GM12801 (cell line): ENCODE results near the gene INKA2.

Source experiments
- TF ChIP-seq, protein P1 (sequence below): IDR thresholded peaks from one replicate; pipeline ENCODE4 v1.5.1; 2011; ENCODE audit warnings: control low read depth; ENCODE audit not compliant: insufficient read length; ENCODE audit errors: extremely low read depth

INKA2 gene

DNA sequence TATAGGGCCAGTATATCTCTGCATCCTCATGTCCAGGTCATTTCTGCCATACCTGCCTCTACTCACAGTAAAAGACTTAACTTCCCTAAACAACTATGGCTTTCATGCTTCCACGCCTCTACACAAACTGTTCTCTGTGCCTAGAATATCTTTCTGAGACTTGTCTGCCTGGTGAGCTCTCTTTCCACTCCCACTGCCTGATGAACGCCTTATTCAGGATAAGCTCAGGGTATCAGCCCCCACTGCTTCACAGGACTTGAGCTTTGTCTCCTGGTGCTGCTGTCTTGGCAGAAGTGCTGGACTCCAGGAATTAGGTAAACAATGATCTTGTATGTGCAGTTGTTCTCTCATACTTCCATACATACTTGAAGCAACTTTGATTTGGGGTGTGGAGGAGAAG, 11.7 kb upstream of the INKA2 start:
- TF ChIP-seq, protein P1, sequence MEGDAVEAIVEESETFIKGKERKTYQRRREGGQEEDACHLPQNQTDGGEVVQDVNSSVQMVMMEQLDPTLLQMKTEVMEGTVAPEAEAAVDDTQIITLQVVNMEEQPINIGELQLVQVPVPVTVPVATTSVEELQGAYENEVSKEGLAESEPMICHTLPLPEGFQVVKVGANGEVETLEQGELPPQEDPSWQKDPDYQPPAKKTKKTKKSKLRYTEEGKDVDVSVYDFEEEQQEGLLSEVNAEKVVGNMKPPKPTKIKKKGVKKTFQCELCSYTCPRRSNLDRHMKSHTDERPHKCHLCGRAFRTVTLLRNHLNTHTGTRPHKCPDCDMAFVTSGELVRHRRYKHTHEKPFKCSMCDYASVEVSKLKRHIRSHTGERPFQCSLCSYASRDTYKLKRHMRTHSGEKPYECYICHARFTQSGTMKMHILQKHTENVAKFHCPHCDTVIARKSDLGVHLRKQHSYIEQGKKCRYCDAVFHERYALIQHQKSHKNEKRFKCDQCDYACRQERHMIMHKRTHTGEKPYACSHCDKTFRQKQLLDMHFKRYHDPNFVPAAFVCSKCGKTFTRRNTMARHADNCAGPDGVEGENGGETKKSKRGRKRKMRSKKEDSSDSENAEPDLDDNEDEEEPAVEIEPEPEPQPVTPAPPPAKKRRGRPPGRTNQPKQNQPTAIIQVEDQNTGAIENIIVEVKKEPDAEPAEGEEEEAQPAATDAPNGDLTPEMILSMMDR, result no peak

DNA sequence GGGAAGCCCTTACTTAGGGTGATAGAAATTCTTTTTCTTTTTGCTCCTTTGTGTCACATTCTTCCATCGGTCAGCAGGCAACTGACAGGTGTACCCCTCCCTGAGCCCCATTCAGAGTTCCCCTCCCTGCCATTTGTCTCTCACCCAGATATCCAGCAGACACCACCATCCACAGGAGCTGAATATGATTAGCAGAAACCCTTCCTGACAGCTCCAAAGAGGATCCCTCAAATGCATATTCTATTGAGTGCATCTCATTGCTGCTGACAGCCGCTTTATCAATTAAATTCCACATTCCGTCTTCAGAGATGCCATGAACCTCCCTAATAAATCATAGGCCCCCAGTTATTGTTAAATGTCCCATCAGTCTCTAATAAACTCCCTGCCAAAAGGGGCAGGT, 10.4 kb upstream of the INKA2 start:
- TF ChIP-seq, protein P1, result no peak

DNA sequence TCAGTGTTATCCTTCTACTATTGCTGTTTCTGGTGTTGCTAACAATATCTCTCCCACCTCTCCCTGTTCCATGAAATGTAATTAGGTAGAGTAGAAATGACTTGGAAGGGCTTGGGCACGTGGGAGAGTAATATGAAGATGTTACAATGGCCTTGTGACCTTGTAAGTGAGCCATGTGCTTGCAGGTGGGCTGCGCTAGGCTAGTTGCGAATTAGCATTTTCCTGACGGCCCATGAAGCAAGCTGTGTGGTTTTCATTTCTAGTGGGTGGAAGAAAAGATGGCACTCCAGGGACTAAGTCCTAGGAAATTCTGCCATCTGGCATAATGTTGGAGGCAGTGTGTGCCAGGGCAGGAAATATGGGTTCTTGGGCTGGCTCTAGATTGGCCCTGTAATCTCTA, 8.8 kb upstream of the INKA2 start:
- TF ChIP-seq, protein P1, result no peak

DNA sequence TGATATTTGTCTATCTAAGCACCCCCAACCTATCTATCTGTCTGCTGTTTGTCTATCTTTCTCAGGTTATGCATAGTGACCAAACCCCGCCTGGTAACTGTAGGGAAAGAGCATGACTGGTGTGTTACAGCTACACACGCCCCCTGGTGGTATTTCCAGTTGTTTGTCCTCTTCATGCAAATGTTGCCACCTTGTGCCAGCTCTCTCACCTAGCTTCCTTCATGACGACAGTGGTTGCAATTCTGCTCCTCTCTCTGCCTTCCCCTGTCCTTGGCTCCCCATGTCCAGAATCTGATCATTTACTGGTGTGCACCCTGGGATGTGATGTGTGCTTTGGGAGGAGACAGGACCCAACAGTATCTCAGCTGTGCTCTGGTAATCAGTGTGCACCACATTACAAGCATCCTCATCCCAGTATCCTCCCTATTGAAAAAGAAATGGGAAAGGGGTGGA, 8.1 kb upstream of the INKA2 start:
- TF ChIP-seq, protein P1, result no peak

DNA sequence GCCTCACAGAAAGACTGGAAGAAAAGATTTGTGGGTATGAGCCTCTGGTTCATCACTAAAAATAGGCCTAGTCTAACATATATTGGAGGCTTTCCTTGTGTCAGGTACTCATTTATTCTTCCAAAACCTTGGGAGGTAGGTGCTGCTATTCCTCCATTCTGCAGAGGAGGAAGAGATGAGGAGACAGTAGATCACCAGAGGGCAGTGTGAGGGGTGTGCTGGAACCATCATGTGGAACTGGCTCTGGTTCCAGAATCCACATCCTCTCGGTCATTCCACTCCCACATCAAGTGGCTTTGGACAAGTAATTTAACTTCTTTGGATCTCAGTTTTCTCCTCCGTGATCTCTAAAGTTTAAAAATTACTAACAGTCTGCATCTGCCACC, 7.4 kb upstream of the INKA2 start:
- TF ChIP-seq, protein P1, result no peak

DNA sequence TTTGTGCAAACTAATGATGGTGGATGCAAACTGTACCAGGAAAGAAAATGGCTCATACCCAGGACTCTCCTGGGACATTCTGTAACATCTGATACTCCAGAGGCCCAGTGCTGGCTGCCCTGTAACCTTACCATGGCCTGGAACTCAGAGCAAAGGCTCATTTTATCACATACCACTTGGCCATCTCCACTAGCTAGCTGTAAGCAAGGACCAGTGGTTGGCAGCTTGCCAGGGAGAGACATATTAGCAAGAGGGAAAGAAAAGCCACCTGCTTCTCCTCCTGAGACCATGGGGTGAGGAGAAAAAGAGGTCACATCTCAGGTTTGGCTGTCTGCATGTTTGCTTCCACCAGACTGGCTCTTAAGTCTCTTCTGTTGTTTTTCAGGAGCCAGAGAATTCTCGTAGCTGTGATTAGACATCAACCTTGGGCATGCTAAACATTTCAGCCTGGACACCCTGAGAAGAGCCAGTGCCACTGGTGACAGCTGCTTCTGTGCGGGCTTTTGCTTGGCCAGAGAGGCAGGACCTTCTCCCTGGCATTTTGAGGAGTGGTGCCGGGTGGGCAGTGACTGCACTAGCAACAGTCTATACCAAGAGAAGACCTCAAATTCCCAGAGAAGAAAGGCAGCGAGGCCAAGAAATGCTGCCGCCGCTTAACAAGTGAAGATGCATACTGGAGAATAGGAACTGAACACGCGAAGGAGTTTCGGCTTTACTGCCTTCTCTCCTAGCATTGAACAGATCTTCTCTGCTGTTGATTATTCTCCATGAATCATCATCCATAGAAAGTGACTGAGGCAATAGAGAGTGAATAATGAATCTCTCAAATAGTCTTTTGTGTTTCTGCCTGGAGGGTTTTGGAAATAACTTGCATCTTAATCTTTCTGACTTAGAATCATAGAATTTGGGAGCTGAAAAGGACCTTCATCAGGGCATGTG, 6.7 kb upstream of the INKA2 start:
- TF ChIP-seq, protein P1, result no peak

DNA sequence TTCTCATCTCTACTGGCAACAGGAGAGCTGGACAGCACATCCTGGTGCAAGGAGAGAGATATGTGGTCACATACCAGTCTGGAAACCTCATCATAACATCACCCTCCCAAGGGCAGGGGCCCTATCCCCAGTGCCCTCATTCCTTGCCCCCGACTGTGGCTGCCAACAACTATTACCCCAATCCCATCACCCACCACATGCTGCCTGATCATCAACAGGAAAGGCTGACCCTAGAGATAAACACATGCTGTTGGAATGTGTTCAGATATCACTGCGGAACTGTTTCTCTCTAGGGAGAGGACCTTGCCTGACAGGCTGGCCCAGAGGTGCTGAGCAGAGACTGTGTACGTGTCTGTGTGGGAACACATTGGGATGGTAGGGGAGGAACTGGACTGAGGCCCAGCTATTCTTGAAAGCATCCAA, 4.5 kb upstream of the INKA2 start:
- TF ChIP-seq, protein P1, result no peak
